K562 (cell line): Measurements from ENCODE around the gene INO80. TPM values are rescaled to one million over a fixed set of nuclear protein-coding genes. Genes with fewer than 3 reads are reported as not detected.

Experiments used
- BMI1 ChIP-seq: fragments of 150-350 bp; IDR thresholded peaks from 2 replicates; pipeline ENCODE4 v1.6.1; 2014; ENCODE audit warnings: low read length
- HNRNPH1 ChIP-seq: fragments of 200-400 bp; formaldehyde crosslinking; optimal IDR thresholded peaks from 2 replicates; pipeline ENCODE3; 2017; ENCODE audit warnings: low read depth, mild to moderate bottlenecking, low read length, moderate library complexity
- PRDM10 ChIP-seq: fragments of 450-650 bp; IDR thresholded peaks from 2 replicates; pipeline ENCODE4 v1.6.1; 2018; ENCODE audit not compliant: partially characterized antibody
- RBFOX2 ChIP-seq: fragments of 200-400 bp; formaldehyde crosslinking; IDR thresholded peaks from 2 replicates; pipeline ENCODE4 v1.6.1; 2017; ENCODE audit warnings: low read depth, mild to moderate bottlenecking, low read length, moderate library complexity
- STAT5B ChIP-seq: fragments of 250-450 bp; sonication (Bioruptor Pico); IDR thresholded peaks from 2 replicates; pipeline ENCODE4 v1.8.0; 2021; ENCODE audit warnings: mild to moderate bottlenecking, inconsistent platforms
- TEAD4 ChIP-seq, 2 experiments: sonication (generic) in 1 of 2; formaldehyde crosslinking in 1 of 2; IDR thresholded peaks; 2 replicates each; pipeline versions ENCODE4 v1.6.1 to v1.8.0; 2012 to 2022; ENCODE audit warnings: borderline replicate concordance in 1 of 2, inconsistent platforms in 1 of 2, low read length in 1 of 2, mild to moderate bottlenecking in 1 of 2, missing genetic modification reagents in 1 of 2
- ZFP30 ChIP-seq: fragments of 250-450 bp; sonication (Bioruptor Pico); IDR thresholded peaks from 2 replicates; pipeline ENCODE4 v1.8.0; 2022; ENCODE audit warnings: moderate library complexity, mild to moderate bottlenecking, inconsistent platforms, borderline replicate concordance
- ZNF124 ChIP-seq: sonication (generic); formaldehyde crosslinking; IDR thresholded peaks from 2 replicates; pipeline ENCODE4 v1.8.1; 2022; ENCODE audit warnings: missing genetic modification reagents
- polyA plus RNA-seq, 8 experiments: library from polyadenylated mRNA; depleted of rRNA in 4 of 8; stranded (reverse) in 5 of 8; unstranded in 3 of 8; fragments of >200 nt; fragmentation: Nextera tagmentation in 2 of 8; fragmentation: Illumina TruSeq in 1 of 8; extraction: Ambion mirVana in 2 of 8; extraction: Trizol in 1 of 8; gene quantifications; 2 replicates each; pipeline versions ENCODE4 v1.2.1 to v1.2.3, GENCODE V29; 2011 to 2014; ENCODE audit warnings: inconsistent platforms in 1 of 8, missing spikeins in 1 of 8
- total RNA-seq, 7 experiments: library from RNA; depleted of rRNA in 6 of 7; stranded (reverse); fragments of >200 nt in 6 of 7; fragmentation: Illumina TruSeq in 2 of 7; extraction: Trizol in 2 of 7; gene quantifications; 2 replicates each; pipeline versions ENCODE4 v1.2.1 to v1.2.3, GENCODE V29; 2011 to 2021; ENCODE audit warnings: low replicate concordance in 1 of 7

INO80 gene
- total and polyA plus RNA-seq, 9 of the 15 experiments (the other 6 are each of a cell fraction or from before 2014, with no cell fraction given): 1.1 to 25.7 (median 19.9) TPM

DNA sequence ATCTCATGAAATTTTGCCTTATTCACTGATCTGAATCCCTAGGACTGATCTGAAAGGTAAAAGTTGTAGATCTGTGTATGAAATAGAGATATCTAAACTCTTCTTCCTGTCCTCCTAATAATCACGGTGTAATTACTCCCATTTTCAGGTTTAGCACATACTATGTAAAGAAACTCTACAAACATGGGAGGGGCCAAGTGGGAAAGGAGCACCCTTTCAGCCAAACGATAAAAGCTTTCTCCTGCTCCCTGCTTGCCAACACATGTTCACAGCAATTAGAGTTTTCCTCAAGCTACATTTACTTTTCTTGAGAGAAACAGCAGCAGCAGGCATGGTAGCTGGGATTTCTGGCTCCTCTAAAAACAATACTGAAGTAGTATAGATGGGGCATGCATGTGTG, 91.2 kb downstream of the INO80 start (continued):
- TF ChIP-seq ZFP30 (CRISPR knock-in tag): no peak
- no peak for TF ChIP-seq ZNF124 (CRISPR knock-in tag)
- no peak for TF ChIP-seq PRDM10
- TF ChIP-seq RBFOX2: no peak
- TF ChIP-seq TEAD4 (IDR thresholded peaks at IDR 0.05; ENCODE audit: low read length): no peak
- TF ChIP-seq TEAD4 (CRISPR knock-in tag; IDR thresholded peaks at IDR 0.05; ENCODE audit: borderline replicate concordance): no peak
- TF ChIP-seq HNRNPH1: no peak
- no peak for TF ChIP-seq BMI1
- no peak for TF ChIP-seq STAT5B (CRISPR knock-in tag)
